IMR-90 (cell line): ENCODE results near the gene COL23A1. TPM values are rescaled to one million over a fixed set of nuclear protein-coding genes. Genes with fewer than 3 reads are reported as not detected.

Source experiments
- ATAC-seq: fragments of 200-7000 bp; cut with Tn5 transposase; 2 replicates; pipeline ENCODE4 v1.9.1; 2020; ENCODE audit warnings: low read depth, mild to moderate bottlenecking, moderate library complexity
- BruUV-seq: library from RNA; stranded (reverse); fragments of 400-500 nt; replicated peaks from 2 replicates; lab custom pipeline; 2021; lab: Mats Ljungman, UMichigan
- CTCF ChIA-PET: fragments of 300-600 bp; formaldehyde crosslinking; extraction: SDS; loops from one replicate; lab custom pipeline; 2021; ENCODE audit warnings: antibody characterized with exemption; lab: Yijun Ruan, JAX
- POLR2A ChIA-PET: fragments of 300-600 bp; sonication (Branson Sonifier 250); formaldehyde crosslinking; loops from one replicate; lab custom pipeline; 2022; ENCODE audit warnings: antibody characterized with exemption; ENCODE audit not compliant: unreplicated experiment; lab: Charles Lee
- DNase-seq: peaks from one replicate; pipeline ENCODE4 v3.0.0; 2013
- H2AFZ ChIP-seq: replicated peaks from 2 replicates; pipeline ENCODE3; 2013; ENCODE audit warnings: low read length, mild to moderate bottlenecking; ENCODE audit not compliant: poor library complexity
- H2AK5ac ChIP-seq: 2 replicates; pipeline ENCODE4 v1.6.1; 2013; ENCODE audit warnings: low read depth, low read length, inconsistent platforms
- H2AK9ac ChIP-seq: replicated peaks from 2 replicates; pipeline ENCODE3; 2013; ENCODE audit warnings: mild to moderate bottlenecking, low read depth, low read length, moderate library complexity; ENCODE audit not compliant: poor library complexity
- H2BK120ac ChIP-seq: 2 replicates; pipeline ENCODE4 v1.6.1; 2013; ENCODE audit warnings: low read depth, low read length, inconsistent platforms
- H2BK15ac ChIP-seq: 3 replicates; pipeline ENCODE4 v1.6.1; 2013; ENCODE audit warnings: low read depth, low read length, inconsistent platforms
- H2BK20ac ChIP-seq: 2 replicates; pipeline ENCODE4 v1.6.1; 2013; ENCODE audit warnings: low read depth, mild to moderate bottlenecking, inconsistent platforms, low read length, moderate library complexity
- H2BK5ac ChIP-seq: 2 replicates; pipeline ENCODE4 v1.6.1; 2013; ENCODE audit warnings: mild to moderate bottlenecking, low read depth, low read length, inconsistent platforms; ENCODE audit not compliant: poor library complexity, severe bottlenecking
- H3K14ac ChIP-seq: replicated peaks from 2 replicates; pipeline ENCODE4 v1.6.1; 2013; ENCODE audit warnings: low read depth, low read length, inconsistent platforms
- H3K18ac ChIP-seq: 2 replicates; pipeline ENCODE4 v1.6.1; 2013; ENCODE audit warnings: low read depth, low read length, control low read depth
- H3K23ac ChIP-seq: 2 replicates; pipeline ENCODE4 v1.6.1; 2013; ENCODE audit warnings: low read depth, low read length, inconsistent platforms
- H3K27ac ChIP-seq: 2 replicates; pipeline ENCODE4 v1.5.1; 2013; ENCODE audit warnings: mild to moderate bottlenecking, control low read depth, low read length; ENCODE audit not compliant: insufficient read depth
- H3K27me3 ChIP-seq: 2 replicates; pipeline ENCODE4 v1.6.1; 2013; ENCODE audit warnings: low read length; ENCODE audit not compliant: control insufficient read depth, insufficient read depth
- H3K36me3 ChIP-seq: 2 replicates; pipeline ENCODE4 v1.6.1; 2013; ENCODE audit warnings: low read length, mixed read lengths; ENCODE audit not compliant: control insufficient read depth, insufficient read depth
- H3K4ac ChIP-seq: 2 replicates; pipeline ENCODE4 v1.6.1; 2013; ENCODE audit warnings: low read depth, low read length, inconsistent platforms
- H3K4me1 ChIP-seq: 2 replicates; pipeline ENCODE4 v1.6.1; 2013; ENCODE audit warnings: low read length, mixed read lengths; ENCODE audit not compliant: control insufficient read depth, insufficient read depth
- H3K4me2 ChIP-seq: 2 replicates; pipeline ENCODE4 v1.6.1; 2013; ENCODE audit warnings: low read depth, mild to moderate bottlenecking, control low read depth, low read length, moderate library complexity
- H3K4me3 ChIP-seq: 2 replicates; pipeline ENCODE4 v1.5.1; 2013; ENCODE audit warnings: low read depth, mild to moderate bottlenecking, control low read depth, low read length, moderate library complexity; ENCODE audit not compliant: insufficient read depth
- H3K56ac ChIP-seq: 2 replicates; pipeline ENCODE4 v1.6.1; 2013; ENCODE audit warnings: low read length, inconsistent platforms; ENCODE audit not compliant: insufficient read depth; ENCODE audit errors: extremely low read depth
- H3K79me1 ChIP-seq, 2 experiments: 2 replicates each; pipeline ENCODE4 v1.6.1; 2013; ENCODE audit warnings: low read length in 2 of 2, inconsistent platforms in 1 of 2, low read depth in 1 of 2
- H3K9ac ChIP-seq: 2 replicates; pipeline ENCODE4 v1.6.1; 2013; ENCODE audit warnings: low read depth, low read length, control low read depth
- H3K9me1 ChIP-seq: 2 replicates; pipeline ENCODE4 v1.6.1; 2013; ENCODE audit warnings: low read length, inconsistent platforms; ENCODE audit not compliant: insufficient read depth
- H3K9me3 ChIP-seq: 2 replicates; pipeline ENCODE4 v1.6.1; 2013; ENCODE audit warnings: low read length; ENCODE audit not compliant: control insufficient read depth, insufficient read depth
- H4K20me1 ChIP-seq: 2 replicates; pipeline ENCODE4 v1.6.1; 2013; ENCODE audit warnings: low read length, inconsistent platforms; ENCODE audit not compliant: insufficient read depth
- H4K5ac ChIP-seq: 2 replicates; pipeline ENCODE4 v1.6.1; 2013; ENCODE audit warnings: mild to moderate bottlenecking, low read depth, low read length, control low read depth
- H4K8ac ChIP-seq, 2 experiments: 2 replicates each; pipeline ENCODE4 v1.6.1; 2013; ENCODE audit warnings: low read depth in 2 of 2, low read length in 2 of 2, control low read depth in 1 of 2, inconsistent platforms in 1 of 2
- H4K91ac ChIP-seq: 2 replicates; pipeline ENCODE4 v1.6.1; 2013; ENCODE audit warnings: low read depth, low read length, inconsistent platforms; ENCODE audit not compliant: insufficient read depth
- BHLHE40 ChIP-seq: fragments of 150-350 bp; IDR thresholded peaks from 2 replicates; pipeline ENCODE4 v1.6.1; 2016; ENCODE audit warnings: mild to moderate bottlenecking, low read depth, low read length
- CEBPB ChIP-seq: IDR thresholded peaks from 2 replicates; pipeline ENCODE4 v1.6.1; 2012; ENCODE audit warnings: low read depth, low read length, improper control_type of control experiment
- CHD1 ChIP-seq: IDR thresholded peaks from 2 replicates; pipeline ENCODE4 v1.6.1; 2012; ENCODE audit warnings: low read depth, low read length, improper control_type of control experiment
- CTCF ChIP-seq: conservative IDR thresholded peaks from 2 replicates; pipeline ENCODE4 v1.5.1; 2012; ENCODE audit warnings: mild to moderate bottlenecking, low read depth, low read length, improper control_type of control experiment
- ELK1 ChIP-seq: fragments of 150-350 bp; IDR thresholded peaks from 2 replicates; pipeline ENCODE4 v1.6.1; 2016; ENCODE audit warnings: low read depth, mild to moderate bottlenecking, low read length, moderate library complexity, borderline replicate concordance
- MAFK ChIP-seq: IDR thresholded peaks from 2 replicates; pipeline ENCODE4 v1.6.1; 2012; ENCODE audit warnings: low read depth, low read length, improper control_type of control experiment
- MAZ ChIP-seq: IDR thresholded peaks from 2 replicates; pipeline ENCODE4 v1.6.1; 2012; ENCODE audit warnings: low read depth, mild to moderate bottlenecking, low read length, improper control_type of control experiment, moderate library complexity, borderline replicate concordance
- MXI1 ChIP-seq: IDR thresholded peaks from 2 replicates; pipeline ENCODE4 v1.6.1; 2012; ENCODE audit warnings: low read depth, mild to moderate bottlenecking, low read length, moderate library complexity, borderline replicate concordance
- NFE2L2 ChIP-seq: fragments of 150-350 bp; IDR thresholded peaks from 2 replicates; pipeline ENCODE4 v1.6.1; 2016; ENCODE audit warnings: low read depth, mild to moderate bottlenecking, low read length
- RAD21 ChIP-seq: IDR thresholded peaks from 2 replicates; pipeline ENCODE4 v1.6.1; 2012; ENCODE audit warnings: low read length, improper control_type of control experiment
- RCOR1 ChIP-seq: IDR thresholded peaks from 2 replicates; pipeline ENCODE4 v1.6.1; 2012; ENCODE audit warnings: mild to moderate bottlenecking, low read length, improper control_type of control experiment; ENCODE audit not compliant: insufficient replicate concordance
- RFX5 ChIP-seq: IDR thresholded peaks from 2 replicates; pipeline ENCODE4 v1.8.0; 2012; ENCODE audit warnings: low read depth, mild to moderate bottlenecking, low read length, moderate library complexity
- SMC3 ChIP-seq: fragments of 150-350 bp; IDR thresholded peaks from 2 replicates; pipeline ENCODE4 v1.6.1; 2016; ENCODE audit warnings: low read depth, mild to moderate bottlenecking, antibody characterized with exemption, low read length, moderate library complexity
- WGBS, 2 experiments: methylation state at CpG; one replicate each; pipeline versions ENCODE4 v1.1.5 to v1.1.7; 2013; ENCODE audit warnings: missing lambda C conversion rate in 2 of 2; ENCODE audit not compliant: insufficient read length in 1 of 2; ENCODE audit errors: extremely low coverage in 2 of 2; 5-methylcytosine and 5-hydroxymethylcytosine counted together
- dilution Hi-C: fragments of 300-500 bp; cut with HindIII; formaldehyde crosslinking; loops from one replicate; pipeline ENCODE4 v1.14.3; 2018; ENCODE audit warnings: low sequenced_read_pairs; ENCODE audit not compliant: unreplicated experiment
- in situ Hi-C: fragments of 300-500 bp; cut with MboI; formaldehyde crosslinking; loops from 3 replicates; pipeline ENCODE4 v1.14.3; 2019; ENCODE audit warnings: low sequenced_read_pairs, inconsistent platforms, mixed read lengths
- intact Hi-C: fragments of 100-400 bp; cut with micrococcal nuclease; formaldehyde crosslinking; loops from 2 replicates; pipeline ENCODE4 v1.10.0; 2022
- polyA plus RNA-seq, 3 experiments: library from polyadenylated mRNA; depleted of rRNA; stranded (reverse); fragments of >200 nt; gene quantifications; 2 replicates each; pipeline ENCODE4 v1.2.3, GENCODE V29; 2012; ENCODE audit warnings: low replicate concordance in 1 of 3
- total RNA-seq: library from RNA; depleted of rRNA; stranded (reverse); fragments of >200 nt; gene quantifications from 2 replicates; pipeline ENCODE4 v1.2.3, GENCODE V29; 2012

The COL23A1 gene
- total and polyA plus RNA-seq, 2 of the 4 experiments (the other 2 are of a cell fraction) = not detected

GRCh38 chr5:178326374-178326715 is 263.8 kb downstream of the COL23A1 start:
- H2AK9ac ChIP-seq = no peak overlapping the region
- DNase-seq = no peak
- no peak overlapping the region for H3K23ac ChIP-seq
- no peak overlapping the region for H4K8ac ChIP-seq
- H4K5ac ChIP-seq = no peak overlapping the region
- no peak overlapping the region for H4K91ac ChIP-seq
- no peak overlapping the region for H2BK120ac ChIP-seq
- no peak overlapping the region for H2BK20ac ChIP-seq
- H3K4me2 ChIP-seq = no peak overlapping the region
- H2BK15ac ChIP-seq = no peak overlapping the region
- BruUV-seq = no TSS peak
- H3K56ac ChIP-seq = no peak overlapping the region
- ChIA-PET POLR2A (no interaction called here), CTCF (no interaction called here)
- H3K4me3 ChIP-seq = no peak overlapping the region
- H3K9me1 ChIP-seq = no peaks in the 10 kb centered on the region
- no CpG with 5 or more reads among the region's 7 CpGs for WGBS, 2 experiments
- TF ChIP-seq MAFK (no peak), RFX5 (no peak), RCOR1 (no peak), CTCF (no peak), CHD1 (no peak), NFE2L2 (no peak), SMC3 (no peak), CEBPB (no peak), ELK1 (no peak), RAD21 (no peak), MXI1 (no peak), BHLHE40 (no peak), MAZ (no peak)
- no peaks in the 10 kb centered on the region for H4K20me1 ChIP-seq
- H3K4ac ChIP-seq = no peak overlapping the region
- no peaks in the 10 kb centered on the region for H3K79me1 ChIP-seq
- H3K4me1 ChIP-seq = no peaks in the 10 kb centered on the region
- no peak for ATAC-seq
- no peak overlapping the region for H3K14ac ChIP-seq
- H2BK5ac ChIP-seq = no peak overlapping the region
- in situ Hi-C loops = no loop called here
- dilution Hi-C loops = no loop called here
- H2AK5ac ChIP-seq = no peak overlapping the region
- intact Hi-C loops = no loop called here
- no peak overlapping the region for H3K27ac ChIP-seq
- no peaks in the 10 kb centered on the region; the same call in 1 of the 2 replicates for H3K27me3 ChIP-seq
- H3K36me3 ChIP-seq = no peaks in the 10 kb centered on the region
- no peak overlapping the region for H3K9ac ChIP-seq
- H2AFZ ChIP-seq = no peak overlapping the region
- H3K18ac ChIP-seq = no peak overlapping the region
- peaks cover 27% of the 10 kb centered on the region for H3K9me3 ChIP-seq
